GM19455 (cell line): ENCODE measurements around the gene LMAN2L.
A peak's percentile ranks its signal among the peaks of the same experiment; 100 is the strongest.

Source experiments
- ATAC-seq: cut with Tn5 transposase; IDR thresholded peaks from one replicate; pipeline ENCODE4 v1.9.1; 2021; ENCODE audit not compliant: unreplicated experiment

The LMAN2L gene

DNA sequence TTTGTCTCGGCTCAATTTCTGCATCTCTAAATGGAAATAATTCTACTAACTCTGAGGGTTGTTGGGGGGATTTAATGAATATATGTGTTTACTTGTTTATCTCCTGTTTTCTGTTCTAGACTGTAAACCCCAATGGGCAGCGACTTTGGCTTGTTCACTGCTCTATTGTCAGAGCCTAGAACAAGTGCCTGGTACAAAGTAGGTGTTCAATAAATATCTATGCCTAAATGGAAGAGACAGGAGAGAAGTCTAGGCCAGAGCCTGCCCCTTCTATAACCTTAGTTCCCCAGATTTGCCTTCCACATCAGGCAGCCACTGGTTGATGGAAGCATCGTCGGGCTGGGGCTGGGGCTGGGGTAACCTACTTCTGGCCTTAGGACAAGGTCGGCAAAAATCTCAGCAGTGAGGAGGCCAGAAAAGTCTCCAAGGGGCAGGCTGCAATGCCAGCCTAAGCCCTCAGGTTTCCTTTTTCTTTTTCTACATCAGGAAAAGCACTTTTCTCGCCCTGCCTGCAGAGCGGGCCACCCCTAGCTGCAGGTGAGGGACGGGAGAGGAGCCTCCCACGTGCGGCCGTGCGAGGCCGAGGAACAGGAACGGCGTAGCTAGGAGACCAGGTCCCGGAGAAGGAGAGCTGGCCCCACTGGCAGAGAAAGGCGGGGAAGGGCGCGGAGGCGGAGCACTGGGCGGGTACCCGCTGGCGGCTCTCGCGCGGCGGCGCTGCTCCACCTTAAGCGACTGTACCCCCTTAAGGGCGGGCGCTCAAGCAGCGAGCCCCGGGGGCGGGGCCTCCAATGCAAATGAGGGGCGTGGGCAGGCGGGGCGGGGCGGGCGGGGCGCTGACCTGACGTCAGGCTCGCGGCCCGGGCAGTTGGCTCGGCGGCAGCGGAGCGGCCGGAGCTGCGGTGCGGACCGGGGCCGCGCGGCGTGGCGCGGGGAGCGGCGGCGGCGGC is 20.4 kb upstream of the LMAN2L start, which contains the start of gene CNNM4:
Gene CNNM4 (plus strand): TSS at position 867 of the 950 bp plus-strand sequence. CDS start 98 bp downstream, outside the sequence.
- peak; percentile 79 for ATAC-seq

DNA sequence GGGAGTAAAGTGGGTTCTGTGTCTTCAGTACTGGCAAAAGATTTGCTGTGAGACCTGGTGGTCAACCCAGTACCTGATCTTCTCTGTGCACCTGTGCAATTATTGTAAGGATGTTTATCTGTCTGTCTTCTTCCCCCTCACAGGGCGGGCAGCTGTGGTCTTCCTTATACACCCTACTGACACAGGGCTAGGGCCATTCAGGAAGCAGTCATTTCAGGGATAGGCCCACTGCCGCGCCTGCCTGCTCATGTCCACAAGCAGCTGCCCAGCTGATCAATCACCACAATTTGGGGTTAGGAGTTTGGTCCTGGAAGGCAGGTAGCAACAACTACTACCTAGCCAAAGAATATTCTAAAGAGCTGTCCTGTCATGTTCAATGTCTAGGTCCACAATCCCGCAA is 19.7 kb upstream of the LMAN2L start:
- ATAC-seq, result no peak

DNA sequence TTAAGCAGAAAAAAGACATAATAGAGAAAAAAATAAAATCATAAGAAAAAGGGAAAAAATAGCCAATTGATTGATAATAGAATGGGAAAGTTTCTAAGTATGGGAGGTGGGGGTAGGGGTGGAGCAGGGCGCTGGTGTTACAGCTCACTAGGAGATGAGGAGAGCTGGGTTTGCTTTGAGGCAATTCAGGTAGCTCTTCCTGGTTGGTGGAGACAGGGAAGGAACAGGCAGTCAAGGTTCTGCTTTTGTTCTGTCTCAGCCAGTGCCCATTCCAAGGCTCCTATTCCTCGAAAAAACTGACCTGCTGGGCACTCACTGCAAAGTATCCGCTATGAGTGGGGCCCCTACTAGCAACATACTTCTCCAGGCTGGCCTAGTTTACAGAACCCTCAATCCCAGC is 19.1 kb upstream of the LMAN2L start:
- no peak for ATAC-seq

DNA sequence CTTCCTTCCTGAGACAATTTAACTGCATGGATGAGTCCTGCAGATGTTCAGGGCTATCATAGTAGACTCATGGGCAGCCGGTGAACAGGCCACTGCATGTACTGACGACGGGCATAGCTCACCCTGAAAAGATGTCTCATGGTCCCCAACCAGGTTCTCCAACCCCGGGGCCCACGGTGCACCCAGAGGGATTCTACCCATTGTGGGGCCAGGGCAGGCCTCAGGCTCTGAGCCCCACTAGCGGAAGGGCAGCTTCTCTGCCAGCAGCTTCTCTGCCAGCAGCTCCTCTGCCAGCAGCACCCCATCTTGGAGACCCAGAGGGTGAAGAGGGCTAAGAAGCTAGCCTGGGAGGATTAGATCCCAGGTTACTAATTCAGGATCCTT is 17.6 kb upstream of the LMAN2L start:
- ATAC-seq, result no peak

DNA sequence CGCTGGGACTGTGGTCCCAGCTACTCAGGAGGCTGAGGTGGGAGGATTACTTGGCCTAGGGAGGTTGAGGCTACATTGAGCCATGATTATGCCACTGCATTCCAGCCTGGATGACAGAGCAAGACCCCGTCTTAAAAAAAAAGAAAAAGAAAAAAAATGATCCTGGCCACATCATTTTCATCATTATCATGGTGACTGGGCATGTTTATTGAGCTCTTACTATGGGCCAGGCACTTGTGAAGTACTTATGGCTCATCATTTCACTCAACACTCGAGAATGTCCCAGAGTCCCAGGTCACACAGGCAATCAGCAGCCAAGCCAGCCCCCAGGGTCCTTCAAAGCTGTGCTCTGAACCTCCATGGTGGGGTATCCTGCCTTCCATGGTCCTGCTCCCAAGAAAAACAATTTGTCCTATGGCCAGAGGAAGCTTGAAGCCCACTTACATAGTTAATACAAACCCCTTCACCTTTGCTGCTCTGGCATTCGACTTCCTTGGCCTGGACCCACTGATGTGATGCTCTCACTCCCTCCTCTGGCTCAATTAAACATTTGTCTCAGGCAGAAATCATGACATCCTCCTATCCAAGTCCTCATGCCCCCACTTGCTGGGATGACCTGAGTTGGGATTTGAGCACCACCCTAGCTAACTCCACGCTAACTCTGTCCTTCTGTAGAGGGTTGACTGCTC is 17.1 kb upstream of the LMAN2L start:
- no peak for ATAC-seq

DNA sequence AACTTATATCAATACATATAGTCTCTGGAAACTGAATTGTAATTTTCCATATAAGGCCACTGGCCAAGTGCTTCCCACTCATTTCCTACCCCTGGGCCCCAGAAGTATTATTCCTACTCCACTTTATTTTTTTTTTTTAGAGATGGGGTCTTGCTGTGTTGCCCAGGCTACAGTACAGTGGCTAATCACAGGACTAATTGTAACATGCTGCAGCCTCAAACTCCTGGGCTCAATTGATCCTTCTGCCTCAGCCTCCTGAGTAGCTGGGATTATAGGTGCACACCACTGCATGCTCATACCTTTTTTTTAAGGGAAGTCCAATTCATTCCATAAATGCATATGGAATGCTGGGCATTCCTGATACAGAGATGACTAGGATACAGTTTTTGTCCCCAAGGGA is 14.5 kb upstream of the LMAN2L start:
- ATAC-seq, result no peak

DNA sequence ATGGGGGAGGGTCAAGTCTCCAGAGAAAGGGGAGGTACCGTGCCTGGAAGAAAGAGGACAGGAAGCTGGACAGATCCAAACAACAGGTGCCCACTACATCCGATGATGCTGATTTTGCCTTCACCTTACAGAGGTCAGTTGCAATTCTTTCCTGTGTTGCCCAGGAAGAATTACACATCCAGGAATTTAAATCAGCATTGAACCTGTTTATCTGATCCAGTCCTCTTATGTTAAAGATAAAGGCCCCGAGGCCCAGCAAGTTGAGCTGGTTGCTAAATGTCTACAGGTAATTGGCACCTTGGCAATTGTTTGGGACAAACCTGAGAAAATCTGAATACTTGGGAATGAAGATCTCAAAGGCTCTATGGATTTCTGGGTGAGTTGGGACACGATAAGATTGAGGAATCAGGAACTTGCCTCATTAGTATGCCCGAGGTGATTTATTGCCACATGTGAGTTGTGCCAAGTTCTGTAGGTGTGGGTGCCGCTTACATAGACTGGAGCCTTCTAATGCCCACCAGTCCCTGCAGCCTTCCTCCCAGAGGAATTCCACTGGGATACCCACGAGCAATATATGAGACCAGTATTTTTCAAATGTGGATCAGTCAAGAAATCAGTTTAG is 13.9 kb upstream of the LMAN2L start:
- no peak for ATAC-seq

DNA sequence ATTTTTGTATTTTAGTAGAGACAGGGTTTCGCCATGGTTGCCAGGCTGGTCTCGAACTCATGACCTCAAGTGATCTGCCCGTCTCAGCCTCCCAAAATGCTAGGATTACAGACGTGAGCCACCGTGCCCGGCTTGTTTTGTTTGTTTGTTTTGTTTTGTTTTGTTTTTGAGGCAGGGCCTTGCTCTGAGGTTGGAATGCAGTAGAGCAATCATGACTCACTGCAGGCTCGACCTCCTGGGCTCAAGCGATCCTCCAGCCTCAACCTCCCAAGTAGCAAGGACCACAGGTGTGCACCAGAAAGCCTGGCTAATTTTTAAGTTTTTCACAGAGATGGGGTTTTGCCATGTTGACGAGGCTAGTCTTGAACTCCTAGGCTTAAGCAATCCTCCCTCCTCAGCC is 11.9 kb upstream of the LMAN2L start:
- ATAC-seq, result no peak

DNA sequence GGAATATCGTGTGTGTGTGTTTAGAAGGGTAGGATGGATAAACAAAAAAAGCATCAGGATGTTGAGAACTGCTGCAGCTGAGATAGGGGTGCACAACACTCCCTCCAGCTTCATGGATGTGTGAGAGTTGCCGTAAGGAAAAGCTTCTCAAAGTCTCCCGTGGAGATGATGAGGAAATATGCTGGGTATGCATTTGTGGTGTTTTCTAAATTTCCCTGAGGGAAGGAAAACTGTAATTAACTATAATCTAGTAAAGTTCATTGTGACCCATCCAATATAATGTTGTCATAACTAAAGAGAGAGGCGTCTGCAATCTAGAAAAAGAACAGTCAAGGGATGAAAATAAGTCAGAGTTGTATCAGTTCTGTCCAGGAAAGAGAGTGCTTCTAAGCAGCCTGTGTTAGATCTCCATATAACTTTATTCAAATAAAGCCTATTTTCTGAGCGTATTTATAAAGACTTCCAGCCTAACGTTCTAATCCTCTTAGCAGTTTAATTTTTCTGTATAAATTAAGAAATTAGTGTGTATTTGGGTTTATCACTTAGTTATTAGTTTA is 7.3 kb upstream of the LMAN2L start:
- no peak for ATAC-seq

DNA sequence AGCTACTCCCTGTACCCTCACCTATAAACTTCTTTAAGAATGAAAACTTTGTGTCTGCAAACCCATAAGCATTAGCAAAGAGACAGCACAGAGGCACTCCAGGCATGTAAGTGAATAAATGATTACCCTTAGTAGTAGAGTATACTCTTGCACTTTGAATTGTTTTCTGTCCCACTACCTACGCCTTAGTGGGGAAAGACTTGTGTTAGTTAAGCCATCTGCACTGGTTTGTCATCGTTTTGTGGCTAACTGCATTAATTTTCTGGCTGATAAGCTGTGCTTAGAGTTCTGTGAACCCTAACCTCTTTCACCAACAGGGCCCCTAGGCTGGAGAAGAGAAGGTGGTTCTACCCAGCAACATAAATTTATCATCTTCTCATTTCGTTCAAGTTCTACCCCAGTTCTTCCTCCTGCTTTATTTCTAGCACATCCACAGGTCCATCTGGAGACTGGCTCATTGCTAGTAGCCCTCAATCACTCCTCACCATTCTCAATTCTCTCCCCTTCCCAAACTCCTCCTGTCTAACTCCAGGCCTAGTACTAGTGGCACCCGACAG is 710 bp downstream of the LMAN2L start:
- no peak for ATAC-seq

DNA sequence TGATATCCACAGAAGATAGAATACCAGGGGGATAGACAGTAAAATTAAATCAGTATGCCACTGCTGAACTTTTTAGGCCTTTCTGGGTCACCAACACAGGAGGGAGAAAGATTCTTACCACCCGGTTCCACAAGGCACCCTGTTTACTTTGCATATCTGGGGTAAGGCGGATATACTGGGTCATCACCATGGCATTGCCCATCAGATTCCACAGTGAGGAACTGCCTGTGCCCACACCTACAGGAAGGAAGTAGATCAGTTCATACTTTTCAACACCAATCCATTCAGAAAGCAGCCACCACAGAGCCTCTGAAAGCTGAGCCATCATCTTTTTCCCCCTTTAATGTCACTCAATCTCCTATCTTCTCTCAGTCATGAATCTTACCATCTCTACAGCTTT is 2.0 kb downstream of the LMAN2L start:
- no peak for ATAC-seq

DNA sequence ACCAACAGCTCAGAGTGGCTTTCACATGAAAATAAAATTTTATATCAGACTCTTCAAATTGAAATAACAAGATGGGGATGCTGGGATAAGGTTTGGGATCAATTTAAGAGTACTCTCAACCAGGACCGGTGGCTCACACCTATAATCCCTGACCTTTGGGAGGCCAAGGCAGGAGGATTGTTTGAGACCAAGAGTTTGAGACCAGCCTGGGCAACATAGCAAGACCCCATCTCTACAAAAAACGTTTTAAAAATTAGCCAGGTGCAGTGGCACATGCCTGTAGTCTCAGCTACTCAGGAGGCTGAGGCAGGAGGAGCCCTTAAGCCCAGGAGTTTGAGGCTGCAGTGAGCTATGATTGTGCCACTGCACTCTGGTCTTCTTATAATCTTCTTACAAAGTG is 2.6 kb downstream of the LMAN2L start:
- ATAC-seq, result no peak

DNA sequence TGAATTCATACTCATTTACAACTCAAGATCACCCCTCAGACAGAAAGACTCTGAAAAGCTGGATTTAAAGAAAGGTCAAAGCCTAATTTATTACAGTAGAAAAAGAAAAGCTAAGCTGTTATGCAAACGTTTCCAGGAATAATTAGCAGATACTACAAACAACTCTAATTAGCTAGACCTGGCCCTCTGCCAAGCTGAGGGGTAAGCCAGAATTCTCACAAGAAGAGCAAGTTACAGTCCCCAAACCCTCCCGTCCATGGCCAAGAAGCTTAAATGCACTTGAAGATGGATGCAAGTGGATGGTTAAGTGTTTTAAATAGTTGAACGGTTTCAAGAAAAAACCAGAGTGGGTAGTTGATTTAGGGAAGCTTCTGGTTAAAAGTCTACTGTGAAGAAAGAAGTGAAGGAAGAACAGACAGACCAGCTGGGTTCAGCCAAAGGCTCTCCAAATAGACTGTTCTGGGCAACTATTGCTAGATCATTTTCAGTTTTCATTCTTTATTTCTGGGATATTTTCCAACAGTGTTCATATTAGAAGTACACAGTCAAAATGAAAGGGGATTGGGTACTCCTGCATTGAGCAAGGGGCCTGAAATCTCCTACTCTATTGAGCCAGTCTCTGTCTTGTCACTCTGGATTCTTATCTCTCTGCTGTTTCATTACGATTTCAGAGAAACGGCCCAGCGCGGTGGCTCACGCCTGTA is 4.8 kb downstream of the LMAN2L start:
- no peak for ATAC-seq

DNA sequence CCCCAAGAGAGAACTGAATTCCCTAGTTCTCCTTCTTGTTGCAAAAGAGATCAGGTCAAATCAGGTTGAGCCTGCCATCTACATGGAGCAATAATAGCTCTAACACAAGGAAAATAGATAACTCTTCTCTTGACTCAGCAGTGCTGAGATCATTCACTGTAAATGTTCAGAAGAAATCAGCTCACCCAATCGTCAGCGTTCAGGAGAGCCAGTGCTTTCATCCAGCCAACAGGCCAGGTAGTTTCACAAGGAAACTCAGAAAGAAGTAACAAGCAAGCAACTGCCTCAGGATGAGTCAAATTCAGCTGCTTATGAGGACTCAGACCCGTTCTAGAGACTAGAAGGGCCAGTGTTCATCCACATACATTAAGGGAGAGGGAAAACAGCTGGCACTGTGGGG is 5.9 kb downstream of the LMAN2L start:
- ATAC-seq, result no peak

DNA sequence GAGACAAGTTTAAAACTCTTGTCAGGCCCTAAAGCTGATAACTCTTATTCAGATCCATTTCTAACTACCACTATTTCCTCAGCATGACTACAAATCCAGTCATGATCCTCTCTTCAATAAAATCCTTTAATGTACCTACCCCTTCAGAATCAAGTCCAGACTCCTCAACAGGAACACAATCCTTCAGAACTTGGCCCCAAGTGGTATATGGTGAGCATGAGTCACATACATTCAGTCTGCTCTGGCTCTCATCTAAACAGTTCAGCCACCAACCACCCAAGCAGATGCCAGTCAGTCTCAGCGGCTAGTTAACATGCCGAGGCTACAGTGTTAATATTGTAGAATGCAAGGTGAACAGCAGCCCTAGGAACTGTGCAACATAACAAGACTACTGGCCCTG is 9.7 kb downstream of the LMAN2L start:
- ATAC-seq, result no peak

DNA sequence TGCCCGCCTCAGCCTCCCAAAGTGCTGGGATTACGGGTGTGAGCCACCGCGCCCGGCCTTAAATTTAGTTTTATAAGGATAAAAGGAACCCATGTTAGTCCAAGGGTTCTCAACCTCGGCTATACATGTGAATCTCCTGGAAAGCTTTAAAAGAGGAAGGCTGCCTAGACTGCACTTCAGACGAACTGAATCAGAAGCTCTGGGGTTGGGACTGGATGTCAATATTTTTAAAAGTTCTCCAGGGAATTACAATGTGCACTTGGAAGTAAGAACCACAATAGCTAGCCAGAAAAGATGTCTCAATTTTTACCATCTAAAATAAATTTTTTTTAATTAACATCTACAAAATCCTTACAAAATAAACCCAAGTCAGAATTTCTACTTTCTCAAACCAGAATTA is 10.1 kb downstream of the LMAN2L start:
- no peak for ATAC-seq

DNA sequence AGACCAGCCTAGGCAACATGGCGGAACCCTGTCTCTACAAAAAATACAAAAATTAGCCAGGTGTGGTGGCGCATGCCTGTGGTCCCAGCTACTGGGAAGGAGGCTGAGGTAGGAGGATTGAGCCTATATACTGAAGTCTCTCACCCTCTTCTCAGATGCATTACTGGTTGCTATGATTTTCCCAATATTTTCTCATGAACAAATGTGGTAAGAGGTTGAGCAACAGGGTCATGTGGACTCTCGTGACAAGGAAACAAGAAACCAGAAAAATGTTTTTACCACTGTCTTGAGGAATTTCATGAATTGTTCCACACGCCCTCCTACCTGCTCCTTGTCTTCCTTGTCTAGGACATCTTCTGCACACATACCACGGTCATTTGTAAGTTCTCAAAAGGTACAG is 12.4 kb downstream of the LMAN2L start:
- ATAC-seq, result no peak

DNA sequence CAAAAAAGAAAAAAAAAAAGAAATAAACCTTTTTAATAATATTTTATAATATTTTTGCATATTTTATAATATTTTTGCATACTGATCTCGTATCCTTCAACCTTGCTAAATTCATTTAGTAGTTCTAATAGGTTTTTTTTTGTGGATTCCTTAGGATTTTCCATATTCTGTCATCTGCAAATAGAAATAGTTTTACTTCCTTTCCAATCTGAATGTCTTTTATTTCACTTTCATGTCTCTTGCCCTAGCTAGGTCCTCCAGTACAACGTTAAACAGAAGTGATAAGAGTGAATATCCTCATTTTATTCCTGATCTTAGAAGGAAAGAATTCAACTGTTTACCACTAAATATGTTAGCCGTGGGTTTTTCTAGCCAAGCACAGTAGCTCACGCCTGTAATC is 13.7 kb downstream of the LMAN2L start:
- no peak for ATAC-seq

DNA sequence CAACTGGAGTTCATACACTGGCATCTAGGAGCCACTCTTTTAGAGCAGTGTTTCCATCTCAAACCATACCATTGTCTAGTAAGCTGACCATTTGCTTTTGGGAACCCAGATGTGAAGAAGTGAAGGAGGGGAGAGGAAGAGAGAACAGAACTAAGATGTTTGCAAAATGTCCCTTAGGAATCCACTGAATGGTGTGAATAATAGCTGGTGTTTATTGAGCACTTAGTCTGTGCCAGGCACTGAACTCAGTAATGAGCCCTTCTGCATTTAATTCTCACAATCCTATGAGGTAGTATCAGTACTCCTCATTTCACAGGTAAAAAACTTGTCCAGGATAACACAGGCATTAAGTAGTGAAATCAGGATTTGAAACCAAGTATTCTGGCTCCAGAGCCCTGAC is 23.5 kb downstream of the LMAN2L start:
- ATAC-seq, result no peak

DNA sequence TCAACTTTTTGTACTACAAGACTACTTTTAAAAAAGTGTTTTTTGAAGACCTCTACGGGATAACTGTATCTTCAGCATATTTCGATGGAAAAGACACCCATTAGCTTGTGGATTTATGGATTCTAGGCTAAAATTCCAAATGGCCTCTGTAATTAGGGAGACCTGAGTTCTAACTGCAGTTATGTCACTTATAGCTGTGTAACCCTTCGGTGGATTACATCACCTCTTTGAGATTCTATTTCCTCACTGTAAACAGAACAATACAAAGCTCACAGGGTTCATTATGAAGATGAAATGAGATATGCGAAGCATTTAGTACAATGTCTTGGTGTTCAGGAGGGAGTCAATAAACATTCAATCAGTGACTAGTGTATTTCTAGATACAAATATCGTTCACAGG is 24.2 kb downstream of the LMAN2L start:
- ATAC-seq, result no peak

DNA sequence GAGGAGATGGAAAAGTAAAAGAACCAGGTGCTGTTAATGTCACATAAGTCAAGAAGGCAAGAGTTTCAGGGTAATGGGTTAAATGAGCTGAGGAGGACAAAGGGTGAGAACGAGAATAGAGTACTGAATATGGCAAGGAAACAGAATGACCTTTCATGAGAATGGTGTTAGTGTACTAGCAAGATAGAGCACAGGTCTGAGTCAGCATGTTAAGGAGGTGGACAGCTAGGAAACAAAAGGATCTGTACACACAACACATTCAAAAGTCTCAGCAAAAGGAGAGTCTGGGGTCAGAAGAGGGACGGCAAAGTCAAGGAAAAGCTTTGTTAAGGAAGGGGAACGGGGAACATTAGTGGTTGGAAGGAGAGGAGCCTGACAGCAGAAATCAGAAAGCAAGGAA is 28.9 kb downstream of the LMAN2L start:
- no peak for ATAC-seq
